Gastrocnemius medialis (tissue), 4 donors: ENCODE results near the gene ME1. TPM values are rescaled to one million over a fixed set of nuclear protein-coding genes. Genes with fewer than 3 reads are reported as not detected.

Source experiments
- ATAC-seq, 2 donors: fragments of 150-250 bp; one replicate each; pipeline ENCODE4 v1.9.1; 2016
- DNase-seq, 2 donors: peaks; one replicate each; pipeline ENCODE4 v3.0.0-alpha.2; 2019
- H3K27ac ChIP-seq, 4 donors: fragments of 200-600 bp; sonication (generic); 1 replicate in 1 of 4; 2 replicates in 3 of 4; pipeline ENCODE4 v1.5.1; 2016 to 2018; ENCODE audit warnings: mild to moderate bottlenecking in 2 of 4, moderate library complexity in 1 of 4
- H3K27me3 ChIP-seq, 3 donors: fragments of 200-600 bp; sonication (generic) in 2 of 3; 1 replicate in 1 of 3; 2 replicates in 2 of 3; pipeline versions ENCODE4 v1.5.1 to v1.6.0; 2016 to 2019; ENCODE audit warnings: mild to moderate bottlenecking in 1 of 3, moderate library complexity in 1 of 3
- H3K36me3 ChIP-seq, 2 donors: fragments of 200-600 bp; sonication (generic) in 1 of 2; one replicate each; pipeline ENCODE4 v1.5.1; 2017 to 2018
- H3K4me1 ChIP-seq, 2 donors: fragments of 200-600 bp; sonication (generic) in 1 of 2; one replicate each; pipeline ENCODE4 v1.5.1; 2016 to 2017; ENCODE audit warnings: mild to moderate bottlenecking in 2 of 2
- H3K4me3 ChIP-seq, 4 donors: fragments of 200-600 bp; sonication (generic) in 3 of 4; 1 replicate in 1 of 4; 2 replicates in 3 of 4; pipeline ENCODE4 v1.5.1; 2016 to 2019; ENCODE audit warnings: mild to moderate bottlenecking in 2 of 4
- H3K9me3 ChIP-seq, 3 donors: fragments of 200-600 bp; sonication (generic) in 2 of 3; 1 replicate in 1 of 3; 2 replicates in 2 of 3; pipeline ENCODE4 v1.5.1; 2016 to 2019
- POLR2A ChIP-seq, 2 donors: fragments of 450-650 bp; IDR thresholded peaks; one replicate each; pipeline ENCODE4 v1.6.1; 2017; ENCODE audit warnings: antibody characterized with exemption in 2 of 2, mild to moderate bottlenecking in 2 of 2, moderate library complexity in 2 of 2
- in situ Hi-C, 4 donors: fragments of 200-750 bp; cut with MboI; loops; one replicate each; pipeline versions ENCODE4 v1.15.0 to v1.8.0; 2017; ENCODE audit warnings: low sequenced_read_pairs in 4 of 4
- intact Hi-C: fragments of 100-400 bp; cut with DNase I; formaldehyde crosslinking; loops from one replicate; pipeline ENCODE4 v1.15.1; 2023; ENCODE audit warnings: low total_unique reads
- total RNA-seq, 4 donors: library from RNA; depleted of rRNA; stranded (reverse); fragments of >200 nt; gene quantifications; one replicate each; pipeline versions ENCODE4 v1.1.0 to v1.2.3, GENCODE V29; 2016
- TF ChIP-seq, protein P1 (sequence below), 5 experiments: fragments of 450-650 bp in 3 of 5; fragments of 200-600 bp in 2 of 5; sonication (generic) in 2 of 5; IDR thresholded peaks in 4 of 5; conservative IDR thresholded peaks in 1 of 5; 1 replicate in 4 of 5; 2 replicates in 1 of 5; pipeline ENCODE4 v1.5.1; 2016 to 2019; ENCODE audit warnings: antibody characterized with exemption in 5 of 5, mild to moderate bottlenecking in 3 of 5, moderate library complexity in 3 of 5

The ME1 gene
- total RNA-seq, 4 donors from 2014 or later = 15.6 to 36.8 (median 25.4) TPM

DNA sequence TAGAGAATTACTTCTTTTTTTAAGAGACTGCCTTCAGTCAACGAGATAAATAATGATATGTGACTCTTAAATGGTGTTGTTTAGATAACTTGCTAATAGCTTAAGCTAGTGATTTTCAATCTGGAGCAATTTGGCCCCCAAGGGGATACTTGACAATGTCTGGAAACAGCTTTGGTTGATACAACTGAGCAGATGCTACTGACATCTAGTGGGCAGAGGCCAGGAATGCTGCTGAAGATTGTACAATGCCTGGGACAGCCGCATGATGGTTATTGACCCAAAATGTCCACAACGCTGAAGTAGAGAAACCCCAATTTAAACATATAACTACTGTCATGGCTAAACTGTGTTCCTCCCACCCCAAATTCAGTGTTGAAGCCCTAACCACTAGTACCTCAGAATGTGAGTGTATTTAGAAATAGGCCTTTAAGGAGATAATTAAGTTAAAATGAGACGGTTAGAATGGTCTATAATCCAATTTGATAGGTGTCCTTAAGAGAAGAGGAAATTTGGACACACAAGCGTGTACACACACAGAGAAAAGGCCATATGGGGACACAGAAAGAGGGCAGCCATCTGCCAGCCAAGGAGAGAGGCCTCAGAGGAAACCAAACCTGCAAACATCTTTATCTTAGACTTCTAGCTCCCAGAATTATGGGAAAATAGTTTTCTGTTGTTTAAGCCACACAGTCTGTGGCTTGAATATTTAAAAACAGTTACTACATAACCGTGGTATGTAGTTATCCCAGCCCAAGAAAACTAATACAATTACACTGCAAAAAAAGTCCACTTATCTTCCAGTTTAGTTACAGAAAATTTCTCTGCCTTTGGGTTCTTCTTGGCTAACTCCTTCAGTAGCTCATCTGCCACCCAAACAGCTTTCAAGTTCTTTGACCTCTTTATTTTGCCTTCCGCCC lies 215.5 kb downstream of the ME1 start:
- no peak overlapping the region for H3K27ac ChIP-seq
- no peaks in the 10 kb centered on the region for H3K27me3 ChIP-seq
- H3K36me3 ChIP-seq = no peaks in the 10 kb centered on the region
- H3K9me3 ChIP-seq = no peaks in the 10 kb centered on the region
- H3K4me3 ChIP-seq = no peak overlapping the region
- ATAC-seq = peak; percentile 83 to 86
- peaks cover 7% of the 10 kb centered on the region in 2 donors for H3K4me1 ChIP-seq
- in situ Hi-C loops (no loop called here), intact Hi-C loops (loop anchor here (1.0 kb wide), 1 partner anchor 148 kb away; the partner anchor contains the start of gene DOP1A)
- no peak for TF ChIP-seq POLR2A (IDR thresholded peaks at IDR 0.05)
- TF ChIP-seq, protein P1, sequence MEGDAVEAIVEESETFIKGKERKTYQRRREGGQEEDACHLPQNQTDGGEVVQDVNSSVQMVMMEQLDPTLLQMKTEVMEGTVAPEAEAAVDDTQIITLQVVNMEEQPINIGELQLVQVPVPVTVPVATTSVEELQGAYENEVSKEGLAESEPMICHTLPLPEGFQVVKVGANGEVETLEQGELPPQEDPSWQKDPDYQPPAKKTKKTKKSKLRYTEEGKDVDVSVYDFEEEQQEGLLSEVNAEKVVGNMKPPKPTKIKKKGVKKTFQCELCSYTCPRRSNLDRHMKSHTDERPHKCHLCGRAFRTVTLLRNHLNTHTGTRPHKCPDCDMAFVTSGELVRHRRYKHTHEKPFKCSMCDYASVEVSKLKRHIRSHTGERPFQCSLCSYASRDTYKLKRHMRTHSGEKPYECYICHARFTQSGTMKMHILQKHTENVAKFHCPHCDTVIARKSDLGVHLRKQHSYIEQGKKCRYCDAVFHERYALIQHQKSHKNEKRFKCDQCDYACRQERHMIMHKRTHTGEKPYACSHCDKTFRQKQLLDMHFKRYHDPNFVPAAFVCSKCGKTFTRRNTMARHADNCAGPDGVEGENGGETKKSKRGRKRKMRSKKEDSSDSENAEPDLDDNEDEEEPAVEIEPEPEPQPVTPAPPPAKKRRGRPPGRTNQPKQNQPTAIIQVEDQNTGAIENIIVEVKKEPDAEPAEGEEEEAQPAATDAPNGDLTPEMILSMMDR (IDR thresholded peaks at IDR 0.05 in 4 of 5, conservative IDR thresholded peaks at IDR 0.05 in 1 of 5) = peak in 4 of 5 experiments; percentile 40 to 76 (median 58)
- peak; percentile 17 to 40 for DNase-seq

DNA sequence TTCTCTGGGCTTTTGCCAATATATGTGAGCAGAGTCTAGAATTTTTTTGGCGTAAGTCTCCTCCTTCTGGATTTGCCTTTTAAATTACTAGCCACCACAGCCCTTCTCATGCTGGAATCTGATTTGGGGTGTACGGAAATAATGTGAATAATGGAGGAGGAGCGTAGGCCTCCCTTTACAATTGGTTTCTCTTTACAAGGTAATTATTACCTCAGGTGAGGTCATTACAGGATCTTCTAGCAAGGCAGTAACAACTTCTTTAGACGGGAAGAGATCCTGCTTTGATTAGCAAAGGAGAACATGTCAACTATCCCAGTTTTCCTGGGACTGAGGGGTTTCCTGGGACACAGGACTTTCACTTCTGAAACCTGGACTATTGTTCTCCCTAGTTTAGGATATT lies 228.8 kb downstream of the ME1 start:
- Histone ChIP-seq H3K4me1 (peaks cover 0 to 6% of the 10 kb centered on the region in 2 donors), H3K27ac (no peak overlapping the region), H3K4me3 (no peak overlapping the region), H3K36me3 (peaks cover 0 to 6% of the 10 kb centered on the region in 2 donors), H3K27me3 (no peaks in the 10 kb centered on the region), H3K9me3 (no peaks in the 10 kb centered on the region)
- TF ChIP-seq, protein P1 (IDR thresholded peaks at IDR 0.05 in 4 of 5, conservative IDR thresholded peaks at IDR 0.05 in 1 of 5) = no peak
- TF ChIP-seq POLR2A (IDR thresholded peaks at IDR 0.05) = no peak
- intact Hi-C loops (no loop called here), in situ Hi-C loops (no loop called here)
- DNase-seq = no peak
- no peak for ATAC-seq

DNA sequence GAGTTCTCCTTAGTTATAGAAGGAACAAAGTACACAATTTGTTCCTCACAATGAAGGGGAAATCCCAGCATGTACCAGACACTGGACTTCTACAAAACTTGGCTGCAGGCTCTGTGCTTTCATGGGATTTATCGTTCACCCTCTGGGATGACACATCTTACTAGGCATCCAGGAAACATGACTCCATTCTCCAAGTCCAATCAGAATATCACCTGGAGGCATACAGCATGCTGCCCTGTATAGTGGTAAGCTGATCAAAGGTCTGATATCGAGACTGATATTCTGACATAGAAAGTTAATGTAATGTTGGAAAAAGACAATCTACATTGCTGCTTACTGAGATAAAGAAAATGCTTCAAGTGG lies 231.0 kb downstream of the ME1 start:
- peak in 1 of 2 donors; percentile 17 for DNase-seq
- ATAC-seq = peak; percentile 73 to 92
- intact Hi-C loops = loop anchor here (10.0 kb wide), 1 partner anchor 955 kb away; the partner anchor contains the start of gene IBTK

DNA sequence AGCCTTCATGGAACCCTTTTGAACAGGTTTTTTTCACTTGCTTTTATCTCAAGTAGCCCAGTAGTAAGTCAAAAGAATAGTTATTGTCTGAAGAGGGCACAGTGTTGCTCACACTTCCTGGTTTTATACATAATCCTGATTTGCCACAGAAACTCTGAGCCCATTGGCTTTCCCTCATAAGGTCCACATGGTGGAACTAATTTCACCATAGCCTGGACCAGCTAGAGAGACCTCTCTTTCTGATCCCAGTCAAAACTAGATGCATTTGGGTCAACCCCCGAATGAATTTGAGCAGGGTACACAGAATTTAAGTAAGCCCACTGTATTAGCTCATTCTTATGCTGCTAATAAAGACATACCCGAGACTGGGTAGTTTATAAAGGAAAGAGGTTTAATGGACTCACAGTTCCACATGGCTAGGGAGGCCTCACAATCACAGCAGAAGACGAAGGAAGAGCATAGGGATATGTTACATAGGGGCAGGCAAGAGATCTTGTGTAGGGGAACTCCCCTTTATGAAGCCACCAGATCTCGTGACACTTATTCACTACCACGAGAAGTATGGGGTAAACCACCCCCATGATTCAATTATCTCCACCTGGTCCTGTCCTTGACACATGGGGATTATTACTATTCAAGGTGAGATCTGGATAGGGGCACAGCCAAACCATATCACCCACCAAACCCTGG lies 231.5 kb downstream of the ME1 start:
- Histone ChIP-seq H3K9me3 (no peaks in the 10 kb centered on the region), H3K27me3 (no peaks in the 10 kb centered on the region), H3K4me3 (no peak overlapping the region), H3K4me1 (peaks cover under 1 to 8% of the 10 kb centered on the region in 2 donors), H3K36me3 (peaks cover 0 to 13% of the 10 kb centered on the region in 2 donors), H3K27ac (peak overlapping the region in 1 of 4 donors; percentile 62)
- intact Hi-C loops (loop anchor here (10.0 kb wide), 1 partner anchor 955 kb away; the partner anchor contains the start of gene IBTK), in situ Hi-C loops (loop anchor here in 2 of 4 donors (10.0 to 25.0 kb wide), 2 partner anchors 135 to 962 kb away; partner anchors contain the start of genes DOP1A (in 1 of the 2), IBTK (in 1 of the 2) and UBE3D (in 1 of the 2))
- ATAC-seq (peak; percentile 16 to 28), DNase-seq (no peak)
- TF ChIP-seq, protein P1 (IDR thresholded peaks at IDR 0.05 in 4 of 5, conservative IDR thresholded peaks at IDR 0.05 in 1 of 5) = no peak
- no peak for TF ChIP-seq POLR2A (IDR thresholded peaks at IDR 0.05)

More for the DNA sequence above, 231.0 kb downstream of the ME1 start:
- in situ Hi-C loops = loop anchor here in 2 of 4 donors (10.0 to 25.0 kb wide), 2 partner anchors 135 to 963 kb away; partner anchors contain the start of genes DOP1A (in 1 of the 2), IBTK (in 1 of the 2) and UBE3D (in 1 of the 2)
- peaks cover 0 to 6% of the 10 kb centered on the region in 2 donors for H3K4me1 ChIP-seq
- peak overlapping the region in 1 of 4 donors; percentile 62 for H3K27ac ChIP-seq
- H3K9me3 ChIP-seq = no peaks in the 10 kb centered on the region
- H3K27me3 ChIP-seq = no peaks in the 10 kb centered on the region
- peaks cover 0 to 13% of the 10 kb centered on the region in 2 donors for H3K36me3 ChIP-seq
- H3K4me3 ChIP-seq = no peak overlapping the region
- TF ChIP-seq, protein P1 (IDR thresholded peaks at IDR 0.05 in 4 of 5, conservative IDR thresholded peaks at IDR 0.05 in 1 of 5) = no peak
- no peak for TF ChIP-seq POLR2A (IDR thresholded peaks at IDR 0.05)
